GM10847 (cell line): ENCODE results near the gene RALGPS1.

Experiments used
- POLR2A ChIP-seq: IDR thresholded peaks from 2 replicates; pipeline ENCODE4 v1.6.1; 2011; ENCODE audit not compliant: insufficient read length; ENCODE audit errors: extremely low read depth

RALGPS1 gene

GRCh38 chr9:127201071-127201541 lies 286.5 kb downstream of the RALGPS1 start:
- no peak for TF ChIP-seq POLR2A

GRCh38 chr9:127201731-127202130 lies 287.1 kb downstream of the RALGPS1 start:
- TF ChIP-seq POLR2A = no peak

GRCh38 chr9:127202461-127203169 lies 288.0 kb downstream of the RALGPS1 start:
- TF ChIP-seq POLR2A = no peak

- TF ChIP-seq POLR2A = no peak
Observed at GRCh38 chr9:127203681-127204327, 289.2 kb downstream of the RALGPS1 start.

- TF ChIP-seq POLR2A = no peak
Observed at GRCh38 chr9:127204771-127205470, 290.3 kb downstream of the RALGPS1 start.

- no peak for TF ChIP-seq POLR2A
Observed at GRCh38 chr9:127205952-127206351, 291.4 kb downstream of the RALGPS1 start.

GRCh38 chr9:127206666-127207065 lies 292.1 kb downstream of the RALGPS1 start:
- no peak for TF ChIP-seq POLR2A

DNA sequence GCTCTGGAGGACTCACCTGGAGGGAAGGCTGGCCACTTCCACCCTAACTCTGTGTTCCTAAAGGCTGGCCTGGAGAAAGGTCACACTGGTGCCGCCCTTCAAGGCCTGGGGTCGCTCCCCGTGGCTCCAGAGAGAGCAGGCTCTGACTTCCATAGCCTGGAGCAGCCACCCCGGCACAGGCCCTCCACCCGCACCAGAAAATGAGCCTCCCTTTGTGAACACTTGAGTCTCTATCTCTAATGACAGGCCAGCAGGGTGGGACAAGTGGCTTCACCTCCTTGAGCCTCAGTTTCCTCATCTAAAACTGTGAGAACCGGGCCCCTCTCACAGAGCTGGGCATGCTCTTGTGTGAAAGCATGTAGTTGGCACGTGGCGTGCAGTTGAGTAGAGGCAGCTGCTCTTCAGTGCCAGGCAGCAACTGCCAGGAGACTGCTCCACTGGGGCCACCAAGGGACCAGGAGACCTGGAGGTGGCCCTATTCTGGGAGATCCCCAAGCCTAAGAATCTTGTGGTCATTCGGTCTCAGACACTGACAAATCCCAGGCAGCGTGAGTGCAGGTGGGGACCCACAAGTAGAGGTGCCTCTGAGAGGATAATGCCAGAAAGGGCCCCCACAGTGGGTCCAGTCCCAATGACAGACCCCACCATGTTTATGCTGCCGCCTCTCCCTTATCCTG lies 293.3 kb downstream of the RALGPS1 start:
- no peak for TF ChIP-seq POLR2A

- no peak for TF ChIP-seq POLR2A
Observed at GRCh38 chr9:127208416-127208815, 293.8 kb downstream of the RALGPS1 start.

DNA sequence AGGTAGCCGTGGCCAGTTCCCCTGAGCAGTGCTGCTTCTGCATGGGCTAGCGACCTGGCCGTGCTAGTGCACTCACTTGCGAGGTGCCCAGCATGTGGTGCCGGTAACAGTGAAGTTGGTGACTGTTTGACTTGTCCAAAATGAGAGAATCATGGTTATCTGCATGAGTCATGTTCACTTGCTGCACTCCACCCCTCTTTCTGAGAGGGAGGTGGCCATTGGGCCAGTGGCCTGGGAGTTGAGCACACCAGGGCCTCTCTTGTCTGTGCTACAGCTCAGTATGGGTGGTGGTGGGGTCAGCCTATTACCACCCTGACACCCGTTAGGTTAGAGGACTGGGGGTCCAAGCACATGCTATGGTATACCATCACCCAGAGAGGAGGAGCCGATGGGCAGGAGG lies 294.6 kb downstream of the RALGPS1 start:
- no peak for TF ChIP-seq POLR2A

DNA sequence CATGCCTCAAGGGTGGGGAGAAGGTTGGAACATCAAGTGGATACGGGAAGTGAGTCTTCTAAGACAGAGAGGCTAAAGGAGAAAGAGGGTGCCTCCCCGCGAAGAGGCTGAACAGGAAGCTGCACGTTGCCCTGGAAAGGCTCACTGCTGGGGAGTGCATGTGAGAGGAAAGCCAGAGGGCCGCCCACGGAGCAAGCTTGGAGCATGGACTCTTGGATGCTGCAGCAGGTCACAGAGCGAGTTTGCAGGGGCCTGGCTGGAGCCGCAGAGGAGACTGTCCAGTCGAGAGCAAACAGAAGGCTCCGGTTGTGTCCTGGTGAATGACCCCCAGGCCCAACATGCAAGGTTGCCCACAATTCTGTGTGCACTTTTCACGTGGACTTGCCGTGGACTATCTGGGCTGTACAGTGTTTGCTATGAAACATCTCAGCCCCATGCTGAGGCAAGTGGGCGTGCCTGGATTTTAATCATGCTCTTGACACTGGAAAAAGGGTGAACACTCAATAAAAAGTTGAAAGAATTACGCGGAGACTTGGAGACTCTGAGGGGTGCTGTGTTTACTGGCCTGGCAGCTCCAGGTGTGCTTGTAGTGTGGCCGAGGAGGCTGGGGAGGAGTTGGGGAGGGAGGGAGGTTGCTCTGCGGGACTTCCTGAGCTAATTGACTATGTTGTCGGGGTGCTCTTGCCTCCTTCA lies 295.5 kb downstream of the RALGPS1 start:
- no peak for TF ChIP-seq POLR2A

GRCh38 chr9:127210851-127211730 lies 296.5 kb downstream of the RALGPS1 start:
- no peak for TF ChIP-seq POLR2A

GRCh38 chr9:127211983-127212382 lies 297.4 kb downstream of the RALGPS1 start:
- TF ChIP-seq POLR2A = no peak

GRCh38 chr9:127212453-127212852 lies 297.9 kb downstream of the RALGPS1 start:
- TF ChIP-seq POLR2A = no peak
